Fibroblast of the aortic adventitia (primary cell): ENCODE data around the gene RFFL. TPM values are rescaled to one million over a fixed set of nuclear protein-coding genes. Genes with fewer than 3 reads are reported as not detected.

ENCODE experiments used
- DNase-seq: peaks from one replicate; pipeline ENCODE4 v3.0.0-alpha.2; 2010; ENCODE audit warnings: low read depth
- H3K4me3 ChIP-seq: 2 replicates; pipeline ENCODE4 v1.5.1; 2011; ENCODE audit warnings: low read depth, mild to moderate bottlenecking, control low read depth, low read length, moderate library complexity
- CTCF ChIP-seq: IDR thresholded peaks from 2 replicates; pipeline ENCODE4 v1.5.1; 2011; ENCODE audit warnings: mild to moderate bottlenecking, low read length, control low read depth, inconsistent platforms; ENCODE audit not compliant: insufficient read depth
- total RNA-seq: library from RNA; depleted of rRNA; stranded (reverse); fragments of >200 nt; gene quantifications from 2 replicates; pipeline ENCODE4 v1.2.3, GENCODE V29; 2012; ENCODE audit warnings: low replicate concordance

RFFL gene
- total RNA-seq, 1 donor: 17.0 TPM

DNA sequence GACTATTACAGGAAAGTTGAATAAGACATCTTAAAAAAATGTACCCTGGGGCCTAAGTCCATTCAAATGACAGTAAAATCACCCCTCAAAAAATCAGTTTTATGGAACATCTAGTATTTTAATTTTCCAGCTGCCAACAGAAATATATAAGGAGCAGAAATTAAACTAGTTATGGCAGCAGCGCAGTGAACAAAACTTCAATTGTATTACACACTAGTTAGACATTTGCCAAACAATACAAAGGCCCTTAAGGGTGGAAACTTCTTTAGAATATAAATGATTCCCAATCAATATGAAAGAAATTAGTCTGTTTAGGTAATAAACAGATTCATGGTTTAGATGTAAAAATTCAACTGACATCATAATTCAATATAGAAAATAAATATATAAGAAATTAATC is 18.1 kb upstream of the RFFL start:
- no peak overlapping the region for H3K4me3 ChIP-seq
- no peak for TF ChIP-seq CTCF
- no peak for DNase-seq

GRCh38 chr17:35080536-35080935 is 17.0 kb upstream of the RFFL start:
- no peak for TF ChIP-seq CTCF
- no peak for DNase-seq
- no peak overlapping the region for H3K4me3 ChIP-seq

GRCh38 chr17:35079547-35080423 is 16.3 kb upstream of the RFFL start:
- DNase-seq: peak; percentile 50
- H3K4me3 ChIP-seq: no peak overlapping the region
- no peak for TF ChIP-seq CTCF

GRCh38 chr17:35076874-35077273 is 13.4 kb upstream of the RFFL start:
- no peak overlapping the region for H3K4me3 ChIP-seq
- no peak for DNase-seq
- no peak for TF ChIP-seq CTCF

GRCh38 chr17:35074711-35075707 is 11.5 kb upstream of the RFFL start:
- no peak for TF ChIP-seq CTCF
- no peak overlapping the region for H3K4me3 ChIP-seq
- no peak for DNase-seq

- DNase-seq: no peak
- TF ChIP-seq CTCF: no peak
Measured at GRCh38 chr17:35073991-35074627, 10.6 kb upstream of the RFFL start.

More at GRCh38 chr17:35073991-35074627, 10.6 kb upstream of the RFFL start:
- H3K4me3 ChIP-seq: no peak overlapping the region
